Astrocyte (in vitro differentiated cells and primary cell): ENCODE data around the gene HLCS. TPM values are rescaled to one million over a fixed set of nuclear protein-coding genes. Genes with fewer than 3 reads are reported as not detected.

Experiments used
- DNase-seq: peaks from one replicate; pipeline ENCODE4 v3.0.0-alpha.2; 2010; ENCODE audit warnings: low read depth
- FAIRE-seq: peaks from 2 replicates; lab custom pipeline; 2011; peaks lifted over from hg19 to GRCh38; lab: Jason Lieb, UNC
- H2AFZ ChIP-seq: 2 replicates; pipeline ENCODE4 v1.6.0; 2012; ENCODE audit warnings: low read depth, low read length, inconsistent platforms
- H3K27ac ChIP-seq: 2 replicates; pipeline ENCODE4 v1.5.1; 2011; ENCODE audit warnings: low read depth, low read length, inconsistent platforms
- H3K27me3 ChIP-seq: 2 replicates; pipeline ENCODE4 v1.6.0; 2011; ENCODE audit warnings: low read length, inconsistent platforms; ENCODE audit not compliant: insufficient read depth
- H3K36me3 ChIP-seq: 2 replicates; pipeline ENCODE4 v1.5.1; 2011; ENCODE audit warnings: low read length, inconsistent platforms; ENCODE audit not compliant: insufficient read depth
- H3K4me1 ChIP-seq: 2 replicates; pipeline ENCODE4 v1.5.1; 2011; ENCODE audit warnings: low read length, inconsistent platforms; ENCODE audit not compliant: insufficient read depth
- H3K4me2 ChIP-seq: 2 replicates; pipeline ENCODE4 v1.6.0; 2012; ENCODE audit warnings: low read length, inconsistent platforms
- H3K4me3 ChIP-seq: 2 replicates; pipeline ENCODE4 v1.5.1; 2011; ENCODE audit warnings: low read depth, mild to moderate bottlenecking, low read length, inconsistent platforms; ENCODE audit not compliant: insufficient read depth
- H3K79me2 ChIP-seq: 2 replicates; pipeline ENCODE4 v1.6.0; 2012; ENCODE audit warnings: mild to moderate bottlenecking, low read length, inconsistent platforms; ENCODE audit not compliant: insufficient read depth
- H3K9ac ChIP-seq: 2 replicates; pipeline ENCODE4 v1.6.0; 2012; ENCODE audit warnings: mild to moderate bottlenecking, low read length, inconsistent platforms
- H3K9me3 ChIP-seq: 2 replicates; pipeline ENCODE4 v1.5.1; 2012; ENCODE audit warnings: low read depth, mild to moderate bottlenecking, low read length, inconsistent platforms; ENCODE audit not compliant: insufficient read depth
- H4K20me1 ChIP-seq: 2 replicates; pipeline ENCODE4 v1.6.0; 2012; ENCODE audit warnings: low read length, inconsistent platforms; ENCODE audit not compliant: insufficient read depth
- H3K27ac Mint-ChIP-seq: one replicate; pipeline ENCODE4 v1.8.0; 2021; ENCODE audit warnings: mild to moderate bottlenecking, mixed read lengths; ENCODE audit not compliant: unreplicated experiment
- H3K27me3 Mint-ChIP-seq: one replicate; pipeline ENCODE4 v1.8.0; 2021; ENCODE audit warnings: low read depth, mixed read lengths; ENCODE audit not compliant: unreplicated experiment
- H3K36me3 Mint-ChIP-seq: one replicate; pipeline ENCODE4 v1.8.0; 2021; ENCODE audit warnings: low read depth, mixed read lengths; ENCODE audit not compliant: unreplicated experiment
- H3K4me1 Mint-ChIP-seq: one replicate; pipeline ENCODE4 v1.8.0; 2021; ENCODE audit warnings: low read depth, mixed read lengths; ENCODE audit not compliant: unreplicated experiment
- H3K4me3 Mint-ChIP-seq: one replicate; pipeline ENCODE4 v1.8.0; 2021; ENCODE audit warnings: mild to moderate bottlenecking, moderate library complexity, mixed read lengths; ENCODE audit not compliant: unreplicated experiment
- H3K9me3 Mint-ChIP-seq: one replicate; pipeline ENCODE4 v1.8.0; 2021; ENCODE audit warnings: mild to moderate bottlenecking, mixed read lengths; ENCODE audit not compliant: unreplicated experiment
- CTCF ChIP-seq: IDR thresholded peaks from 2 replicates; pipeline ENCODE4 v1.5.1; 2011; ENCODE audit warnings: low read depth, mild to moderate bottlenecking, inconsistent platforms, low read length, moderate library complexity; ENCODE audit not compliant: insufficient read depth
- EZH2 ChIP-seq: IDR thresholded peaks from 2 replicates; pipeline ENCODE4 v1.6.1; 2012; ENCODE audit warnings: mild to moderate bottlenecking, low read length, inconsistent platforms; ENCODE audit not compliant: insufficient read depth
- total RNA-seq: library from RNA; stranded (reverse); gene quantifications from 2 replicates; pipeline ENCODE4 v1.2.1, GENCODE V29; 2021

Gene HLCS
- total RNA-seq, 1 donor from 2014 or later: 20.9 TPM

GRCh38 chr21:36828208-36828607 is 138.3 kb downstream of the HLCS start:
- H3K4me2 ChIP-seq: no peak overlapping the region
- no peak overlapping the region for H3K4me3 Mint-ChIP-seq
- H3K79me2 ChIP-seq: no peaks in the 10 kb centered on the region
- no peak overlapping the region for H2AFZ ChIP-seq
- no peaks in the 10 kb centered on the region for H3K9me3 Mint-ChIP-seq
- H3K4me3 ChIP-seq: no peak overlapping the region
- DNase-seq: no peak
- H3K4me1 ChIP-seq: no peaks in the 10 kb centered on the region
- peaks cover 10% of the 10 kb centered on the region for H3K36me3 Mint-ChIP-seq
- TF ChIP-seq CTCF (no peak), EZH2 (no peak)
- FAIRE-seq: no peak
- H3K9me3 ChIP-seq: no peaks in the 10 kb centered on the region
- H3K27me3 Mint-ChIP-seq: peaks cover 8% of the 10 kb centered on the region
- no peak overlapping the region for H3K9ac ChIP-seq
- no peaks in the 10 kb centered on the region for H3K27me3 ChIP-seq
- H3K36me3 ChIP-seq: no peaks in the 10 kb centered on the region
- no peak overlapping the region for H3K27ac ChIP-seq
- H3K27ac Mint-ChIP-seq: no peak overlapping the region
- H4K20me1 ChIP-seq: peaks cover 9% of the 10 kb centered on the region
- H3K4me1 Mint-ChIP-seq: no peaks in the 10 kb centered on the region

- H3K9ac ChIP-seq: no peak overlapping the region
- H3K36me3 ChIP-seq: no peaks in the 10 kb centered on the region
- no peak overlapping the region for H3K4me3 Mint-ChIP-seq
- no peaks in the 10 kb centered on the region for H3K27me3 Mint-ChIP-seq
- FAIRE-seq (no peak), DNase-seq (no peak)
- H2AFZ ChIP-seq: no peak overlapping the region
- peaks cover 3% of the 10 kb centered on the region for H3K4me1 Mint-ChIP-seq
- H3K9me3 ChIP-seq: no peaks in the 10 kb centered on the region
- no peak overlapping the region for H3K27ac ChIP-seq
- TF ChIP-seq EZH2: no peak
- TF ChIP-seq CTCF: no peak
- H4K20me1 ChIP-seq: peaks cover 9% of the 10 kb centered on the region
- H3K79me2 ChIP-seq: no peaks in the 10 kb centered on the region
- no peak overlapping the region for H3K27ac Mint-ChIP-seq
- no peak overlapping the region for H3K4me2 ChIP-seq
- no peak overlapping the region for H3K4me3 ChIP-seq
- no peaks in the 10 kb centered on the region for H3K4me1 ChIP-seq
- no peaks in the 10 kb centered on the region for H3K9me3 Mint-ChIP-seq
- H3K27me3 ChIP-seq: no peaks in the 10 kb centered on the region
- peaks cover 8% of the 10 kb centered on the region for H3K36me3 Mint-ChIP-seq
Measured at GRCh38 chr21:36825658-36826057, 140.8 kb downstream of the HLCS start.

GRCh38 chr21:36821032-36821299 is 145.5 kb downstream of the HLCS start:
- no peak overlapping the region for H3K4me3 Mint-ChIP-seq
- TF ChIP-seq EZH2 (no peak), CTCF (no peak)
- Histone ChIP-seq H3K4me1 (no peaks in the 10 kb centered on the region), H3K27me3 (no peaks in the 10 kb centered on the region), H2AFZ (no peak overlapping the region), H3K4me2 (no peak overlapping the region), H3K4me3 (no peak overlapping the region), H3K9ac (no peak overlapping the region), H3K79me2 (no peaks in the 10 kb centered on the region), H3K27ac (no peak overlapping the region), H3K9me3 (no peaks in the 10 kb centered on the region), H3K36me3 (no peaks in the 10 kb centered on the region), H4K20me1 (peaks cover 5% of the 10 kb centered on the region)
- no peaks in the 10 kb centered on the region for H3K27me3 Mint-ChIP-seq
- H3K27ac Mint-ChIP-seq: no peak overlapping the region
- DNase-seq: no peak
- H3K36me3 Mint-ChIP-seq: peaks cover 8% of the 10 kb centered on the region
- H3K9me3 Mint-ChIP-seq: no peaks in the 10 kb centered on the region
- H3K4me1 Mint-ChIP-seq: peaks cover 4% of the 10 kb centered on the region
- FAIRE-seq: no peak
